Esophagus squamous epithelium (tissue), 4 donors: ENCODE results near the gene SERINC5.

ENCODE experiments used
- POLR2A ChIP-seq, 4 donors: fragments of 450-650 bp; IDR thresholded peaks; one replicate each; pipeline ENCODE4 v1.6.1; 2017; ENCODE audit warnings: antibody characterized with exemption in 4 of 4, mild to moderate bottlenecking in 4 of 4, moderate library complexity in 3 of 4
- TF ChIP-seq, protein P1 (sequence below), 6 experiments: fragments of 450-650 bp in 4 of 6; fragments of 200-600 bp in 2 of 6; sonication (generic) in 2 of 6; IDR thresholded peaks; one replicate each; pipeline ENCODE4 v1.5.1; 2016 to 2019; ENCODE audit warnings: antibody characterized with exemption in 6 of 6, mild to moderate bottlenecking in 4 of 6, moderate library complexity in 4 of 6

DNA sequence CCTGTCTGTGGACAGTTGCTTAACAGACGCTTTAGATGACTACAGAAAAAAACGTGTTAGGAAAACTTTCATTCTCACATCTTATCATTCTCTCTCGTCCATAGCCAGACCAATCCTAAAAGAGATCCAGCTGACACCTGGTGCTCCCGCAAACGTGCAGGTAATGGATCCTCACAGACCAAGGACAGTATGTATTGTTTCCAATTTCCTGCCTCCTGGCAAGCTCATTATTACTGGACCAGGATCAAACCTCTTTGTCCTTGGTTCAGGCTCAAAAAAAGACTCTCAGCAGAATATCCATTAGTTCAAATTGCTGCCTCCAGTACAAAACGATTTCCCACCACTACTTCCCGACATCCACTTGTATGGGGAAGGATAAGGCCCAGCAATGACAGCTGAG is 62.4 kb downstream of the SERINC5 start:
- TF ChIP-seq, protein P1, sequence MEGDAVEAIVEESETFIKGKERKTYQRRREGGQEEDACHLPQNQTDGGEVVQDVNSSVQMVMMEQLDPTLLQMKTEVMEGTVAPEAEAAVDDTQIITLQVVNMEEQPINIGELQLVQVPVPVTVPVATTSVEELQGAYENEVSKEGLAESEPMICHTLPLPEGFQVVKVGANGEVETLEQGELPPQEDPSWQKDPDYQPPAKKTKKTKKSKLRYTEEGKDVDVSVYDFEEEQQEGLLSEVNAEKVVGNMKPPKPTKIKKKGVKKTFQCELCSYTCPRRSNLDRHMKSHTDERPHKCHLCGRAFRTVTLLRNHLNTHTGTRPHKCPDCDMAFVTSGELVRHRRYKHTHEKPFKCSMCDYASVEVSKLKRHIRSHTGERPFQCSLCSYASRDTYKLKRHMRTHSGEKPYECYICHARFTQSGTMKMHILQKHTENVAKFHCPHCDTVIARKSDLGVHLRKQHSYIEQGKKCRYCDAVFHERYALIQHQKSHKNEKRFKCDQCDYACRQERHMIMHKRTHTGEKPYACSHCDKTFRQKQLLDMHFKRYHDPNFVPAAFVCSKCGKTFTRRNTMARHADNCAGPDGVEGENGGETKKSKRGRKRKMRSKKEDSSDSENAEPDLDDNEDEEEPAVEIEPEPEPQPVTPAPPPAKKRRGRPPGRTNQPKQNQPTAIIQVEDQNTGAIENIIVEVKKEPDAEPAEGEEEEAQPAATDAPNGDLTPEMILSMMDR (IDR thresholded peaks at IDR 0.05): no peak
- no peak for TF ChIP-seq POLR2A (IDR thresholded peaks at IDR 0.05)
